CD1c-positive myeloid dendritic cell (primary cell): ENCODE data around the gene WDR91.
A peak's percentile ranks its signal among the peaks of the same experiment; 100 is the strongest.

Experiments used
- DNase-seq: peaks from one replicate; pipeline ENCODE4 v3.0.0-alpha.2; 2016; ENCODE audit errors: extremely low spot score

Gene WDR91

DNA sequence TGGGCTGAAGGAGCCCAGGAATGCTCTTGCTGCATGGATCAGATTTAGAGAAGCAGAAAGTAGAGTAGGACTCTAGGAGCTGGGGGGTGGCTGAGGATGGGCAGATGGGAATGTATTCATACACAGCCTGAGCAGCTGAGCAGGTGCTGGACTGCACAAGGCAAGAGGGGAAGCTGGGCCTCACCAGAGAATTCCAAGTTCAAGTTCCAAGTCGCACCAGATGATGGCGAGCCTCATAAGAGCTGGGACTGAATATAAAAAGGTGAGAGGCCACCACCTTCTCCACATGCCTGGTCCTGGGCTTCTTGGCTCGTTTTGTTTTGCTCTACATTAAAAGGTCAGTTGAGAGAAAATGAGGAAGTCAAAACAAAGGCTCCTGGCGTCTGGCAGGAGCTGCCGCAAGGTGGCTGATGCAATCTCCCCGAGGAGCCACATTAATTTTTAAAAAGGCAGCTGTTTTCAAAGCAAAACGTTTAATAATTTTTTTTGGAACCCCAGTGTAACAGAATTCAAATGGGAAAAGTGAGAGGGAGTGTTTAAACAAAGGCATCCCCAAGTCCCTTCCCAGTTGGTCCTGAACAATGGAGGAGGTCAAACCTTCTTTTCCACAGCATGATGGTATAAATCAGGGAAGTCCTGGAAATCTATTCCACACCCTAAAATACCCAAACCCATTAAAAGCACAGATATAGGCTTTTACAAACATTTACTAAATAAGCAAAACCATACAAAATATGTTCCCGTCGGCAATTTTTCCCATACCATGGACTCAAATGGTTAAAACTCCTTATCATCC lies 50.3 kb downstream of the WDR91 start:
- DNase-seq: peak; percentile 50

DNA sequence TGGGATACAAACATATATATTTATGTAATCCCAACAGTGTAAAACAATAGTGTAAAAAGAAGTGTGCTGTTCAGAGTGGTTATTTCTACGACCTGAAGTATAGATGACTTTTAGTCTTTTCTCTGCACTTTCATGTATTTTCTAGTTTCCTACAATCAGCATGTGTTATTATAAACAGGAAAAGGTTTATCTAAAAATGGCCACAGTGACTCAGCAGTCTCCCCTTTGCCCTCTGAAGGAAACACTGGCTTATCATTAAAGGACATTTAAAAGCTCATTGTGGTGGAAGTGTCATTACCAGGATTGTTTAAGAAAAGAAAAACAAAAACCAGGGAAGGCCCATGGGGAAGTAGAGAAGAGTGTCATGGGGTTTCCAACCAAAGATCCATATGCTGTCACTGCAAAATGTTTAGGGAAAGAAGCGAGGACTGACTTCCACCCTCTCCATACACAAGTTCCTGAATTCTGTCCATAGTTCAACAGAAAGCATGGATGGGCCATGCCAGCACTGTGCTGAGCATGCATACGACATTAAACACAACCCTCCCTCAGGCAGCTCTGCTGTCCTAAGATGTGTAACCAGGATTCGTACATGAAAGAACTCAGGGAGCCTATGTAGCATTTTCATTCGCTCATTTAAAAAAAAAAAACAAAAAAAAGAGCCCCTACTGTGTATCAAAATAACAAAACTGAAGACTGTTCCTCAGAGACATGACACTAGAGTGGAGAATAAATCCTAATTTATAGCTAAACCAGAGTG lies 51.0 kb downstream of the WDR91 start:
- DNase-seq: peak; percentile 41

DNA sequence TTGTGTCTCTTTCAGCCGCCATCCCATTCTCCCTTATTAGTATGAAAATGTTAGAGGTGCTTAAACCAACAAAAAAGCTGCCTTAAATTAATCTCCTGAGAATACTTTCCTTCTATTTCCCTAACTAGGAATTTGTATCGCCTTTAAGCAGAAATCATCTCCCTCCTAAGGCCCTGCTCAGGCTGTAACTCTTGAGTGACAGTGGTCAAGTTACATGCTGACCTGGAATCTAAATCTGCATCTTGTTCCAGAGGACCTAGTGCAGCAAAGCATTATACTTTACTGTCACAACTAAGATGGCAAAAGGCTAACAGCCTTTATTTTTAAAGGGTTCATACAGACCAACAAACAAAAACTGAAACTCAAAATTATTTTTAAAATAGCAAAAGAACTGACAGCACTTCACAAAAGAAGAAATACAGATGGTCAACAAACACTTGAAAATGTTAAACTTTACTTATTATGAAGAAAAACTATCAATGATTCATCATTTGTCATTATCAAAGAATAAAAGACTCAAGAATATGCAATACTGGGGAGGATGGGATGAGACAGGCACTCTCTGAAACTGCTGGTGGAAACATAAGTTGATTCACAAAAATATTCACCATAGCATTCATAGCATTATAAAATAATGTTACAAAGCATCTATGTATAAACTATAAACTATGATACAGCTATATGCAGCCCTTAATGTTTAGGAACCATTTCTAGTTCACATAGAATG lies 51.8 kb downstream of the WDR91 start:
- DNase-seq: no peak

- no peak for DNase-seq
These were observed 52.5 kb downstream of the WDR91 start for GRCh38 chr7:135158874-135159273.

DNA sequence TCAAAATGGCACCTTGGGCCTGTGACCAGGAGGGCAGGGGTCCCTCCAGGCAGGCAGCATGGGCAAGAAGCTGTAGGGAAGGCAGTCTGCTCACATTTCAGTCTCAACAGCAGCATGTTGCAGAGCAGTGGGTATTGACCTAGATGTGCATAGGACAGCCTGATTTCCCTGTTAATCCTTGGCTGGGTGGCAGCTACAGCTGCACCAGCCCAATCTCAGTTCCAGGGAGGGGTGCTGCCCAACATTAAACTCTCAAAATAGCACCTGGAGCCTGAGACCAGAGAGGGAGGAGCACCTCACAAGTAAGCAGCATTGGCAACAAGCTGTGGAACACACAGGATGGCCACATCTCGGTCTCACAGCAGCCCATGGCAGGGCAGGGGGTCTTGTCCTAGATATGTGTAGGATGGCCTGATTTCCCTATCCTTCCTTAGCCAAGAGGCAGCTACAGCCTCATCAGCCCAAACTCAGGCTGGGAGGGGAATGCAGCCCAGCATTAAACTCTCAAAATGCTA lies 53.1 kb downstream of the WDR91 start:
- no peak for DNase-seq

- no peak for DNase-seq
These were observed 55.0 kb downstream of the WDR91 start for GRCh38 chr7:135156290-135156689.

DNA sequence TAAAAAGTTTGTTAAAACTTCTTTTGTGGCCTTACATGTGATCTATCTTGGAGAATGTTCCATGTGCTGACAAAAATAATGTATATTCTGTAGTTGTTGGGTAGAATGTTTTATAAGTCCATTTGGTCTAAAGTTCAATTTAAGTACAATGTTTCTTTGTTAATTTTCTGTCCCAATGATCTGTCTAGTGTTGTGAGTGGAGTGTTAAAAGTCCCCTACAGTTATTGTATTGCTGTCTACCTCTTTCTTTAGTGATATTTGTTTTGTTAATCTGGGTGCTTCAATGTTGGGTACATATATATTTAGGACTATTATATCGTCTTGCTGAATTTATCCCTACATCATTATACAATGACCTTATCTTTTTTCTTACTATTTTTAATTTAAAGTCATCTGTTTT lies 56.6 kb downstream of the WDR91 start:
- DNase-seq: no peak

DNA sequence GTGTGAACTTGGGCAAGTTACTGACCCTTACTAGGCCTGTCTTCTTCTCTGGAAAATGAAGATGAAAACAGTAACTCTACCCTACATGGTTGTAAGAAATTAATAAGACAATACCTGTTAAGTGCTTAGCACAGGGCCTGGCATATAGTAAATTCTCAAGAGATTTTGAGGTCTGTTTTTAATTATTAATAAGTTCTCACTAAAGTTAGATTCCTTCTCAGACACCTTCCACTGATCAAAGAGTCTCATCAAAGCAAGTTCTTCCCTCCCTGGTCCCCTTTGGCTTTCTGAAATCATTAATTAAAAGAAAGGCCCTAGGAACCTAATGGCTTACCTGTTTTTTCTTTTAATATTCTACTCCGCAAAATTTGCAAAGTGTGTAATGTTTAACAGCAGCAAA lies 58.9 kb downstream of the WDR91 start:
- DNase-seq: no peak

- DNase-seq: peak; percentile 77
These were observed 59.8 kb downstream of the WDR91 start for GRCh38 chr7:135151533-135151932.

- peak; percentile 46 for DNase-seq
These were observed 60.2 kb downstream of the WDR91 start for GRCh38 chr7:135151132-135151531.

DNA sequence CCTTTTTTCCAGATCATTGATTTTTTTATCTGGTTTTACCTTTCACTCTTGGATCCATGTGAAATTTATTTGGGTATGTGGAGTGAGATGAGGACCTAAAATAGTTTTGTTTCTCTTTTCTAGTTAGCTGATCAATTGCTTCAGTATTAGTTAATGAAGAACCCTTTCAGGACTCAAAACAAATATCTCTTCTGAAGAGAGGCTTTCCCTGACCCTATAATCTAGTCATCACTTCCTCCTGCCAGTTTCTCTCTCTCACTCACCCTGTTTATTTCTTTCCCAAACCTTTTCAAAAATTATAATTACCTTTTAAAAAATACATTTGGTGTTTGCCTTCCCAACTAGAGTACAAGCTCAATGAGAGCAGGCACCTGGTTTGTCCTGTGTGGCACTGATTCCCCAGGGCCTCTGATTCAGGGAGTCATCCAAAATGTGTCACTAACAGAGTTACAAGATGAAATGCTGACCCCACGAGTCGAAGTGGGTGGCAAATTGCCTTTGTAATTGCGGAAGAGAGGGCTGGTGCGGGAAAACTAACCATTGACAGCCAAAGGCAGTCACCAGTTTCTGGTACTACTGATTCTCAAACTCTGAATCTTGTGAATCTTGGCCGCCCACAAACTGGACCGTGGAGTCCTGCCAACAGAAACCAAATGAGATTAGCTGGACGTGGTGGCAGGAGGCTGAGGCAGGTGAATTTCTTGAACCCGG lies 61.1 kb downstream of the WDR91 start:
- peak; percentile 33 for DNase-seq

- peak; percentile 74 for DNase-seq
These were observed 63.2 kb downstream of the WDR91 start, which contains the start of gene TMEM140 for GRCh38 chr7:135147899-135148721. TMEM140 (plus strand) TSS chr7:135148072; CDS start chr7:135164442, 16,370 bp downstream.

DNA sequence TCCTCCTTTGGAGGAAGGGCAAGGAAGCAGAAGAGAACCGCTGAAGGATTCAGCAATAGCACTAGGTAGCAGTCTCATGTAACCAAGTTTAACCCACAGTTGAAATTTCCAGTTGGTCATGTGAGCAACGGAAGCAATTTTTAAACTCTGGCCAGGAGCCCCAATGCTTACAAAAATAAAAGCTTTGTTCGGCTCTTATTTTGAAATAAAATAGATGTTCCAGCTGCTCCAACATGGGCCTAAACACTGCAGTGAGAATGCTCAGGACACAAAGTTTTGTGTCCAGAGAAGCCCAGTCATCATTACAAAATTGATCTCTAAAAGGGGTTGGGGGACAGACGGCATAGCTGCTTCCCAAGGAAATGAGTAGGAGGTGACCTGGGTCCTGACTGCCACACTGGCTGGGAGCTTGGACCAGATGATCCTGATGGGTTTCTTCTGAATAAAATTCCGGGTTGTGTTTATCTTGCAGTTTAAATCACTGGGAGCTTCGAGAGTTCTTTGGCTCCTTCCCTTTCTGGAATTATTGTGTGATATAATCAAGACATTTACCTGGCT lies 63.9 kb downstream of the WDR91 start:
- peak; percentile 43 for DNase-seq

GRCh38 chr7:135143885-135144668 lies 67.2 kb downstream of the WDR91 start:
- no peak for DNase-seq
